WTC11 (cell line): ENCODE data around the gene STXBP1.

Experiments
- ARID4B ChIP-seq: sonication (generic); formaldehyde crosslinking; IDR thresholded peaks from 2 replicates; pipeline ENCODE4 v1.8.0; 2023; ENCODE audit warnings: missing genetic modification reagents, mild to moderate bottlenecking, borderline replicate concordance
- CTCF ChIP-seq: fragments of 200-600 bp; IDR thresholded peaks from 2 replicates; pipeline ENCODE4 v1.8.0; 2022; ENCODE audit warnings: antibody characterized with exemption
- HMGXB4 ChIP-seq: sonication (generic); formaldehyde crosslinking; IDR thresholded peaks from 2 replicates; pipeline ENCODE4 v1.8.1; 2023; ENCODE audit warnings: mild to moderate bottlenecking, moderate library complexity, missing genetic modification reagents
- MAX ChIP-seq: sonication (generic); formaldehyde crosslinking; IDR thresholded peaks from 2 replicates; pipeline ENCODE4 v1.8.0; 2022; ENCODE audit warnings: mild to moderate bottlenecking, missing genetic modification reagents
- NR2C2 ChIP-seq: sonication (generic); formaldehyde crosslinking; IDR thresholded peaks from 2 replicates; pipeline ENCODE4 v1.8.0; 2022; ENCODE audit warnings: mild to moderate bottlenecking, missing genetic modification reagents
- PREB ChIP-seq: sonication (generic); formaldehyde crosslinking; IDR thresholded peaks from 2 replicates; pipeline ENCODE4 v1.8.1; 2022; ENCODE audit warnings: mild to moderate bottlenecking, missing genetic modification reagents, moderate library complexity, borderline replicate concordance
- ZNF138 ChIP-seq: sonication (generic); formaldehyde crosslinking; conservative IDR thresholded peaks from 2 replicates; pipeline ENCODE4 v1.8.1; 2022; ENCODE audit warnings: mild to moderate bottlenecking, moderate library complexity, missing genetic modification reagents

GRCh38 chr9:127717766-127718165 lies 105.7 kb downstream of the STXBP1 start:
- TF ChIP-seq ARID4B (CRISPR knock-in tag) = no peak
- no peak for TF ChIP-seq CTCF
- TF ChIP-seq ZNF138 = no peak
- TF ChIP-seq MAX = no peak
- no peak for TF ChIP-seq NR2C2 (CRISPR knock-in tag)
- no peak for TF ChIP-seq PREB (CRISPR knock-in tag)
- TF ChIP-seq HMGXB4 (CRISPR knock-in tag) = no peak
